NCI-H128 (cell line): ENCODE measurements around the gene RAB6A.
"Not testable (repeated sequence)": the region's sequence is repeated elsewhere in the genome, so short reads cannot be mapped to it uniquely, and the experiment has no call there.

Experiments used
- DNase-seq: peaks from one replicate; lab custom pipeline; 2025; ENCODE audit not compliant: unreplicated experiment; lab: John Stamatoyannopoulos, UW

The RAB6A gene

GRCh38 chr11:73766763-73767162 is 5.9 kb upstream of the RAB6A start:
- DNase-seq: no peak

DNA sequence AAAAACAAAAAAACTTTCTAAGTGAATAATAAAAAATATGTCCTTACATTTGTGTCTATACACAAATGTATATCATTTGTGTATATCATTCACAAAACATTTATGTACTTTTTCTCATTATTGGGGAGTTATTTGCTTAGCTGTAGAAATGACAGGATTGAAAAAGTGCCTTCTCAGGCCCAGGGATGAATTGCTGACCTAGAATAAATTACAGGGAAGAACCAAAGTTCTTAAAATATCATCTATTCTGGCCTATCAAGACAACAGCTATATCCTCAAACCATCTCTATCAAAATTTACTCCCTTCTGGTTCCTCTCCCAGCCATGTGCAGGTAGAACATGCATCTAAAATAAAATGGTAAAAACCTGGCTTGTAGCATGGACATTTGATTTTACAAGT is 1.9 kb upstream of the RAB6A start:
- no peak for DNase-seq

DNA sequence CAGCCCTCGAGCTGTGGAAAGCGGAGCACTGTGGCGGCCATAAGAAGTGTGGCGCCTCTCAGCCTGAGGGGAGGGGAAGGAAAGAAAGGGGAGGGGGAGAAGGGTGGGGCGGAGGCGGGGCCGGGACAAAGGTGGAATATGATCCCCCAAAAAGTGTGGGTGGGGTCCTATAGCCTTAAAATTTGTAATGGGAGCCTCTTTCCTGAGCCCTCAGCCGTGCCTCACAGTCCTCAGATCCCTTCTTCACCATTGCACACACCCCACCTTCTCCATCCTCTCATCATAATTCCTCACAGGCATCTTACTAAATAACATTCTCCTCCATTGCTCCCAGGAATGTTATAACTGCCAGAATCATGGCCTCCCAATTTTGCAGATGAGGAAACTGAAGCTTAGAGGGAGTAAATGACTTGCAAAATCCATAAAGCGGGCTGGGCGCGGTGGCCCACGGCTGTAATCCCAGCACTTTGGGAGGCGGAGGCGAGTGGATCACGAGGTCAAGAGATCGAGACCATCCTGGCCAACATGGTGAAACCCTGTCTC is 600 bp upstream of the RAB6A start:
- no peak for DNase-seq

DNA sequence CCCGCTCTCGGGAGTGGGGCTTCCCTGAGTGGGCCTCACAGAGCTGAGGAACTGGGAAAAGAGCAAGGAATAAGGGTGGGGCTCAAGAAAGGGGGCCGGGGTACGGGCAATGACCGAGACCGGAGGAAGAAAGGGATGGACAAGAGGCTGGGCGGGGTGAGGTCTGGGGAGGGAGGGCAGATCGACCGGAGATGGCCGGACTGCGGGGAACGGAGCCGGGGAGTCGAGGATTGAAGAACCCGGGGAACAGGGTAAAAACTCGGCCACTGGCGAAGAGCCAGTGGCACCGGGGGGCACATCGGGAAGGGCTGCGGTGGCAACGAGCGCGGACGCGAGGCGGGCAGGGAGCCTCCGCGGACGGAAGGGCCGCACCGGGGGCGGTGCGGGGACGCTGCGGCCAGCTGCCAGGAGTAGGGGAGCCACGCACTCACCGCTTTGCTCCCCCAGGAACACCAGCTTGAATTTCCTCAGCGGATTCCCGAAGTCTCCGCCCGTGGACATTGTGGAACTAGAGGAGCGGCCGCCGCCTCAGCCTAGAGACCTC is 667 bp downstream of the RAB6A start:
- DNase-seq: no peak

GRCh38 chr11:73759610-73760134 is 1.2 kb downstream of the RAB6A start:
- no peak for DNase-seq

DNA sequence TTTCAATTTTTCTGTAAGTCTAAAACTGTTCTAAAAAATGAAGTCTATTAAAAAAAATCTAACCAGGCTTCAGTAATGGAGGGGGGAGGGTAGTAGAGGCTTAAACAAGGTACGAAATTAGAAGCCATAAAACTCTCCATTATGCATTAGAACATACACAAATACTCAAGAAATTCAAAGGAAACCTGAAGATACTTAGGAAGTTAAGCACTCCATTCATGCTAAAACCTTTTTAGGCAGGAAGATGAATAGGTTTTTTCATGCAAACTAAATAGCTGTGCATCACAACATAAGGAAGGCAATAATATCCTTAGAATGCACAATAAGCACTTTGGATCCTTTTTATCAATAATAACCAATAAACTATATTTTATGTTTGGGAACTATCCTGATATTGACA is 2.4 kb downstream of the RAB6A start:
- DNase-seq: no peak

DNA sequence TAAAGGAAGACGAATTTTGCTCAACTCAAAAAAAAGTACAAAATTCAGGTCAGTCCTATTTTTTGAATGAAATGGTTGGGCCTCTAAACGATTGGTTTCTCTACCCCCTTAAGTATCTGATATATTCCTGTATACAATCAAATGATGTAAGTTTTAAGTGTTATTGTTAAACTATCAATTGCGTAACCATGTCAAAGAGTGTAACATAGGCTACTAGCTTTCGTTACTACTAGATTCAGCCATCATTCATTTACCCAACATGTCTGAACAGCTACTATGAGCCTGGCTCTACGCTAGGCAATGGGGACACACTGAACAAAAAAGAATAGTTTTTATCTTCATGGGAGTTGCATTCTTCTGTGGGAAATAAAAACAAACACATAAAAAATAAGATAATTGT is 3.3 kb downstream of the RAB6A start:
- DNase-seq: no peak

- DNase-seq: no peak
These were observed 5.2 kb downstream of the RAB6A start for GRCh38 chr11:73755670-73756069.

GRCh38 chr11:73753938-73754337 is 6.9 kb downstream of the RAB6A start:
- DNase-seq: no peak

- no peak for DNase-seq
These were observed 8.0 kb downstream of the RAB6A start for GRCh38 chr11:73752903-73753302.

GRCh38 chr11:73752216-73752867 is 8.5 kb downstream of the RAB6A start:
- no peak for DNase-seq

- not testable (repeated sequence) for DNase-seq
These were observed 10.0 kb downstream of the RAB6A start for GRCh38 chr11:73750862-73751261.

DNA sequence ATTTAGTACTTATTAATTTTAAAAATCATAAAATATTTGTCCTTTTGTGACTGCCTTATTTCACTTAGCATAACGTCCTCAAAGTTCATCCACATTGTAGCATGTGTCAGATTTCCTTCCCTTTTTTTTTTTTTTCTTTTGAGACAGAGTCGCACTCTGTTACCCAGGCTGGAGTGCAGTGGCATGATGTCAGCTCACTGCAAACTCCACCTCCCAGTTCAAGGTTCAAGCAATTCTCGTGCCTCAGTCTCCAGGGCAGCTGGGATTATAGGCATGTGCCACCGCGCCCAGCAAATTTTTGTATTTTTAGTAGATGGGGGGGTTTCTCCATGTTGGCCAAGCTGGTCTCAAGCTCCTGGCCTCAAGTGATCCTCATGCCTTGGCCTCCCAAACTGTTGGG is 10.6 kb downstream of the RAB6A start:
- DNase-seq: no peak

GRCh38 chr11:73749118-73749517 is 11.8 kb downstream of the RAB6A start:
- DNase-seq: no peak

DNA sequence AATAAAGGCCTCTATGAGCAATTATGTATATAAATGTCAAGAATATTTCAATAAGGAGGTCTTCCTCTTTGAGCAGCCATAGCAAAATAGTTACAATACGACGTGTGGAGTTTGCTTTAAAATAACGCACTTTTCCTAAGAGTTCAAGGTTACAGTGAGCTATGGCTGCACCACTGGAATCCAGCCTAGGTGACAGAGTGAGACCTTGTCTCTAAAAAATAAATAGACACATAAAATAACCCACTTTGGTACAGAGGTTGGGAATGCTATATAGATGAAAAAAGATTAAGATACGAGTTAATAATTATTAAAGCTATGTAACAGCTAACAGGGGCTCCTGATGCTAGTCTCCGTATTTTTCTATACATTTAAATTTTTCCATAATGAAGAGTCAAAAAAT is 12.6 kb downstream of the RAB6A start:
- no peak for DNase-seq

DNA sequence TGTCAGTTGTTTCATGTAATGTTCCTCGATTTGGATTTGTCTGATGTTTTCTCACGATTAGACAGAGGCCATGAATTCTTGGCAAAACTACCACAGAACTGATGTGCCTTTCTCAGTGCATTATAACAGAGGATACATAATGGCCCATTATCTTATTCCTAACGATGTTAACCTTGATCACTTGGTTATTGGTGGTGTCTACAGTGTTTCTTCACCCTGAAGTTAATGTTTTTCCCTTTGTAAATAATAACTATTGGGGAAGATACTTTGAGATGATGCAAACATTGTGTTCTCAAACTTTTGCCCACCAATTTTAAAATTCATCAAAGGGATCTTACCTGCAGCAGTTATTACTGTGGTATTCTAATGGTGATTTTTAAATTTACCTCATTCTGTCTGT is 13.1 kb downstream of the RAB6A start:
- no peak for DNase-seq

DNA sequence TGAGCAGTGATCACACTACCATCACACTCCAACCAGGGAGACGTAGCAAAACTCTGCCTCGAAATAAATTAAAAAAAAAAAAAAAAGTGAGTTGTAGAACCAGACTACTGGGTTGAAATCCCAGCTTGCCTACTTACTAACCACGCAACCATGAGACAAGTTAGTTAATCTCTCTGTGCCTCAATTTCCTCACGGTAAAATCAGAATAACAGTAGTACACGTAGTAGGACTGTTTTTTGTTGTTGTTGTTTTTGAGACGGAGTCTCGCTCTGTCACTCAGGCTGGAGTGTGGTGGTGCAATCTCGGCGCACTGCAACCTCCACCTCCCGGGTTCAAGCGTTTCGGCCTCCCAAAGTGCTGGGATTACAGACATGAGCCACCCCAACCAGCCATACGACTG is 14.2 kb downstream of the RAB6A start:
- no peak for DNase-seq

GRCh38 chr11:73743045-73743444 is 17.8 kb downstream of the RAB6A start:
- no peak for DNase-seq

GRCh38 chr11:73735959-73736358 is 24.9 kb downstream of the RAB6A start:
- not testable (repeated sequence) for DNase-seq

DNA sequence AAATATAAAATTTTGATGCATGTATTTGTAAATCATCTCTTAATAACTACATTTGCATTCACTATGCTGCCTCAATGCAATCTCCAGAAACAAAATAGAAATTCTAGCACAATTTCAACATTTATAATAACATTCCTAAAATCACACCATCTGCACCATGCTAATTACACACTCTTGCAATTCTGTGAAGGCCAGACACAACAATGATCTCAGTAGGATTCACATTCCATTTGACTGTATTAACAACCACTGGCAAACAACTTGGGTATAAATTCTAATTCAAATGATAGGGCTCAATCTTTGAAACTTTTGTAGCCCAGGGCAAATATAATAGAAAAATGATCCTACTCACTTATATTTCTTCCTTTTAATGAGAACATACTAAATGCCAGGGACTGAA is 25.9 kb downstream of the RAB6A start:
- no peak for DNase-seq

DNA sequence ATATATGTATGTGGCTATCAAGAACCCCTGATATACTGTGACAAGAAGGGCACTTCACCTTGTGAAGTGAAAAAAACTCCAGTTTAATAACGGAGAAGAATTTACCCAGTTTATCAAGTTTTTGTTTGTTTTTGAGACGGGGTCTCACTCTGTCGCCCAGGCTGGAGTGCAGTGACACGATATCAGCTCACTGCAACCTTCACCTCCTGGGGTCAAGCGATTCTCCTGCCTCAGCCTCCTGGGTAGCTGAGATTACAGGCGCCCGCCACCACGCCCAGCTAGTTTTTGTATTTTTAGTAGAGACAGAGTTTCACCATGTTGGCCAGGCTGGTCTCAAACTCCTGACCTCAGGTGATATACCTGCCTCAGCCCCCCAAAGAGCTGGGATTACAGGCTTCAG is 26.9 kb downstream of the RAB6A start:
- DNase-seq: not testable (repeated sequence)

DNA sequence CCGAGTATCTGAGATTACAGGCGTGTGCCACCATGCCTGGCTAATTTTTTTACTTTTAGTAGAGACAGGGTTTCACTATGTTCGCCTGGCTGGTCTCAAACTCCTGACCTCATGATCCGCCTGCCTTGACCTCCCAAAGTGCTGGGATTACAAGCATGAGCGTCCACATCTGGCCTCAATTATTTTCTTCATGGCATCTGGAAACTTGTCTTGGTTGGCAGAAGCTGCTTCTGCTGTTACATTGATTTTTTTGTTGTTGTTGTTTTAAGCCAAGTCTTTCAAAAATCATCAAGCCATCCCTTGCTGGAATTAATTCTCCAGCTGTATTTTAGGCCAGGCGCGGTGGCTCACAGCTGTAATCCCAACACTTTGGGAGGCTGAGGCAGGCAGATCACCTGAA is 27.9 kb downstream of the RAB6A start:
- DNase-seq: not testable (repeated sequence)
